HG03575 (cell line): ENCODE data around the gene DRD2.

Experiments used
- ATAC-seq: cut with Tn5 transposase; IDR thresholded peaks from one replicate; pipeline ENCODE4 v1.9.1; 2021; ENCODE audit not compliant: unreplicated experiment, insufficient number of reproducible peaks, low FRiP score; ENCODE audit errors: extremely low read depth

The DRD2 gene

GRCh38 chr11:113408887-113409286, 66.3 kb downstream of the DRD2 start:
- no peak for ATAC-seq

- no peak for ATAC-seq
These were observed 67.0 kb downstream of the DRD2 start for GRCh38 chr11:113408206-113408605.

GRCh38 chr11:113407163-113407562, 68.0 kb downstream of the DRD2 start:
- no peak for ATAC-seq

- no peak for ATAC-seq
These were observed 69.3 kb downstream of the DRD2 start for GRCh38 chr11:113405724-113406478.

GRCh38 chr11:113404859-113405430, 70.3 kb downstream of the DRD2 start:
- ATAC-seq = no peak

GRCh38 chr11:113401718-113402117, 73.5 kb downstream of the DRD2 start:
- ATAC-seq = no peak

- ATAC-seq = no peak
These were observed 74.5 kb downstream of the DRD2 start for GRCh38 chr11:113400631-113401230.

GRCh38 chr11:113398669-113399430, 76.3 kb downstream of the DRD2 start:
- ATAC-seq = no peak

- ATAC-seq = no peak
These were observed 77.4 kb downstream of the DRD2 start for GRCh38 chr11:113397821-113398220.

- no peak for ATAC-seq
These were observed 78.0 kb downstream of the DRD2 start for GRCh38 chr11:113397212-113397611.

GRCh38 chr11:113396690-113397089, 78.5 kb downstream of the DRD2 start:
- no peak for ATAC-seq

- ATAC-seq = no peak
These were observed 79.3 kb downstream of the DRD2 start for GRCh38 chr11:113395782-113396336.

- ATAC-seq = no peak
These were observed 80.3 kb downstream of the DRD2 start for GRCh38 chr11:113394919-113395318.

- ATAC-seq = no peak
These were observed 81.7 kb downstream of the DRD2 start for GRCh38 chr11:113393501-113393985.

- no peak for ATAC-seq
These were observed 82.8 kb downstream of the DRD2 start for GRCh38 chr11:113392236-113392921.

GRCh38 chr11:113389272-113389671, 85.9 kb downstream of the DRD2 start:
- ATAC-seq = no peak

- ATAC-seq = no peak
These were observed 87.5 kb downstream of the DRD2 start, which contains the start of gene ANKK1 for GRCh38 chr11:113387605-113388211. Gene ANKK1, plus strand, starts transcription at chr11:113387779. Its CDS starts 106 bp downstream, at chr11:113387885.

- ATAC-seq = no peak
These were observed 88.3 kb downstream of the DRD2 start for GRCh38 chr11:113386866-113387265.
